Neural cell (in vitro differentiated cells): Measurements from ENCODE around the gene PSMD11. TPM values are rescaled to one million over a fixed set of nuclear protein-coding genes. Genes with fewer than 3 reads are reported as not detected.

Experiments used
- H2AFZ ChIP-seq: fragments of 200-600, 300-800 bp; sonication (generic), shearing (Covaris generic); 2 replicates; pipeline ENCODE4 v1.6.0; 2014; ENCODE audit warnings: low read depth, mild to moderate bottlenecking, antibody characterized with exemption, low read length, moderate library complexity
- H3F3A ChIP-seq: fragments of 200-600 bp; shearing (Covaris generic); 2 replicates; pipeline ENCODE4 v1.6.1; 2016; ENCODE audit warnings: mild to moderate bottlenecking, moderate library complexity, mixed read lengths, antibody characterized with exemption, low read length; ENCODE audit not compliant: insufficient read depth, poor library complexity, severe bottlenecking
- H3K27ac ChIP-seq: fragments of 200-600, 300-800 bp; sonication (generic), shearing (Covaris generic); 2 replicates; pipeline ENCODE4 v1.5.1; 2014; ENCODE audit warnings: mild to moderate bottlenecking, low read length, moderate library complexity
- H3K27me3 ChIP-seq: fragments of 300-800, 200-600 bp; sonication (generic), shearing (Covaris generic); 2 replicates; pipeline ENCODE4 v1.6.0; 2014; ENCODE audit warnings: mild to moderate bottlenecking, low read depth, low read length, moderate library complexity; ENCODE audit not compliant: insufficient read depth
- H3K36me3 ChIP-seq: fragments of 300-800, 200-600 bp; sonication (generic), shearing (Covaris generic); 2 replicates; pipeline ENCODE4 v1.5.1; 2014; ENCODE audit warnings: mild to moderate bottlenecking, antibody characterized with exemption, low read length, moderate library complexity; ENCODE audit not compliant: insufficient read depth
- H3K4me2 ChIP-seq: fragments of 300-800, 200-600 bp; sonication (generic), shearing (Covaris generic); 2 replicates; pipeline ENCODE4 v1.6.0; 2014; ENCODE audit warnings: mild to moderate bottlenecking, low read length
- H3K4me3 ChIP-seq: fragments of 300-800, 200-600 bp; sonication (generic), shearing (Covaris generic); 2 replicates; pipeline ENCODE4 v1.5.1; 2014; ENCODE audit warnings: mild to moderate bottlenecking, low read length, moderate library complexity
- H3K79me2 ChIP-seq: fragments of 200-600 bp; shearing (Covaris generic); replicated peaks from 2 replicates; pipeline ENCODE4 v1.6.0; 2014; ENCODE audit warnings: mild to moderate bottlenecking, low read length, moderate library complexity; ENCODE audit not compliant: insufficient read depth
- H3K9ac ChIP-seq: fragments of 300-800, 200-600 bp; sonication (generic), shearing (Covaris generic); 2 replicates; pipeline ENCODE4 v1.6.1; 2016; ENCODE audit warnings: mild to moderate bottlenecking, low read length, mixed read lengths
- H3K9me2 ChIP-seq: fragments of 200-600 bp; shearing (Covaris generic); 2 replicates; pipeline ENCODE4 v1.6.1; 2016; ENCODE audit warnings: mild to moderate bottlenecking, low read length, mixed read lengths; ENCODE audit not compliant: insufficient read depth
- H3K9me3 ChIP-seq: fragments of 200-600, 300-800 bp; sonication (generic), shearing (Covaris generic); 2 replicates; pipeline ENCODE4 v1.6.1; 2016; ENCODE audit warnings: mild to moderate bottlenecking, mixed run types, low read length, moderate library complexity, mixed read lengths
- H4K20me1 ChIP-seq: fragments of 200-600 bp; shearing (Covaris generic); 2 replicates; pipeline ENCODE4 v1.6.1; 2016; ENCODE audit warnings: mild to moderate bottlenecking, mixed run types; ENCODE audit not compliant: insufficient read depth
- EP300 ChIP-seq: fragments of 450-650 bp; conservative IDR thresholded peaks from 2 replicates; pipeline ENCODE4 v1.6.1; 2014; ENCODE audit warnings: antibody characterized with exemption, mild to moderate bottlenecking, moderate library complexity; ENCODE audit not compliant: poor library complexity, severe bottlenecking
- EZH2 ChIP-seq: fragments of 200-600, 300-800 bp; shearing (Covaris generic), sonication (generic); IDR thresholded peaks from 2 replicates; pipeline ENCODE4 v1.6.1; 2014; ENCODE audit warnings: antibody characterized with exemption, low read length, borderline replicate concordance, mild to moderate bottlenecking; ENCODE audit not compliant: insufficient read depth, poor library complexity, severe bottlenecking
- MXI1 ChIP-seq: fragments of 450-650 bp; conservative IDR thresholded peaks from 2 replicates; pipeline ENCODE4 v1.6.1; 2014; ENCODE audit warnings: antibody characterized with exemption, mild to moderate bottlenecking; ENCODE audit not compliant: poor library complexity, severe bottlenecking
- POLR2AphosphoS5 ChIP-seq: IDR thresholded peaks from 2 replicates; pipeline ENCODE4 v1.6.1; 2012
- RAD21 ChIP-seq: fragments of 450-650 bp; conservative IDR thresholded peaks from 2 replicates; pipeline ENCODE4 v1.6.1; 2014; ENCODE audit warnings: antibody characterized with exemption, mild to moderate bottlenecking, moderate library complexity
- REST ChIP-seq: IDR thresholded peaks from 2 replicates; pipeline ENCODE4 v1.6.1; 2012; ENCODE audit warnings: borderline replicate concordance
- SMC3 ChIP-seq: fragments of 450-650 bp; conservative IDR thresholded peaks from 2 replicates; pipeline ENCODE4 v1.6.1; 2014; ENCODE audit warnings: antibody characterized with exemption, mild to moderate bottlenecking, moderate library complexity; ENCODE audit not compliant: poor library complexity
- TAF1 ChIP-seq: IDR thresholded peaks from 2 replicates; pipeline ENCODE4 v1.6.1; 2012; ENCODE audit warnings: low read depth
- polyA plus RNA-seq: library from polyadenylated mRNA; depleted of rRNA; stranded (reverse); fragments of >200 nt; gene quantifications from 2 replicates; pipeline ENCODE4 v1.2.3, GENCODE V29; 2014
- TF ChIP-seq, protein P1 (sequence below): fragments of 450-650 bp; IDR thresholded peaks from 2 replicates; pipeline ENCODE4 v1.5.1; 2014; ENCODE audit warnings: antibody characterized with exemption, mild to moderate bottlenecking, moderate library complexity; ENCODE audit not compliant: poor library complexity, severe bottlenecking

PSMD11 gene
- polyA plus RNA-seq, 1 donor from 2014 or later: 43.9 TPM

GRCh38 chr17:32495359-32496231, 51.3 kb downstream of the PSMD11 start:
- Histone ChIP-seq H3K27ac (no peak overlapping the region), H3K79me2 (peaks cover 19% of the 10 kb centered on the region), H3K9me2 (no peaks in the 10 kb centered on the region), H3K9me3 (no peaks in the 10 kb centered on the region), H3K9ac (no peak overlapping the region), H3K27me3 (no peaks in the 10 kb centered on the region), H3K36me3 (peaks cover 6% of the 10 kb centered on the region), H4K20me1 (no peaks in the 10 kb centered on the region), H3K4me3 (no peak overlapping the region), H3F3A (no peaks in the 10 kb centered on the region), H2AFZ (no peak overlapping the region), H3K4me2 (no peak overlapping the region)
- TF ChIP-seq POLR2AphosphoS5: no peak
- TF ChIP-seq REST: no peak
- TF ChIP-seq, protein P1, sequence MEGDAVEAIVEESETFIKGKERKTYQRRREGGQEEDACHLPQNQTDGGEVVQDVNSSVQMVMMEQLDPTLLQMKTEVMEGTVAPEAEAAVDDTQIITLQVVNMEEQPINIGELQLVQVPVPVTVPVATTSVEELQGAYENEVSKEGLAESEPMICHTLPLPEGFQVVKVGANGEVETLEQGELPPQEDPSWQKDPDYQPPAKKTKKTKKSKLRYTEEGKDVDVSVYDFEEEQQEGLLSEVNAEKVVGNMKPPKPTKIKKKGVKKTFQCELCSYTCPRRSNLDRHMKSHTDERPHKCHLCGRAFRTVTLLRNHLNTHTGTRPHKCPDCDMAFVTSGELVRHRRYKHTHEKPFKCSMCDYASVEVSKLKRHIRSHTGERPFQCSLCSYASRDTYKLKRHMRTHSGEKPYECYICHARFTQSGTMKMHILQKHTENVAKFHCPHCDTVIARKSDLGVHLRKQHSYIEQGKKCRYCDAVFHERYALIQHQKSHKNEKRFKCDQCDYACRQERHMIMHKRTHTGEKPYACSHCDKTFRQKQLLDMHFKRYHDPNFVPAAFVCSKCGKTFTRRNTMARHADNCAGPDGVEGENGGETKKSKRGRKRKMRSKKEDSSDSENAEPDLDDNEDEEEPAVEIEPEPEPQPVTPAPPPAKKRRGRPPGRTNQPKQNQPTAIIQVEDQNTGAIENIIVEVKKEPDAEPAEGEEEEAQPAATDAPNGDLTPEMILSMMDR: no peak
- no peak for TF ChIP-seq MXI1
- TF ChIP-seq TAF1: no peak
- TF ChIP-seq EZH2: no peak
- TF ChIP-seq SMC3: no peak
- no peak for TF ChIP-seq EP300
- TF ChIP-seq RAD21: no peak

DNA sequence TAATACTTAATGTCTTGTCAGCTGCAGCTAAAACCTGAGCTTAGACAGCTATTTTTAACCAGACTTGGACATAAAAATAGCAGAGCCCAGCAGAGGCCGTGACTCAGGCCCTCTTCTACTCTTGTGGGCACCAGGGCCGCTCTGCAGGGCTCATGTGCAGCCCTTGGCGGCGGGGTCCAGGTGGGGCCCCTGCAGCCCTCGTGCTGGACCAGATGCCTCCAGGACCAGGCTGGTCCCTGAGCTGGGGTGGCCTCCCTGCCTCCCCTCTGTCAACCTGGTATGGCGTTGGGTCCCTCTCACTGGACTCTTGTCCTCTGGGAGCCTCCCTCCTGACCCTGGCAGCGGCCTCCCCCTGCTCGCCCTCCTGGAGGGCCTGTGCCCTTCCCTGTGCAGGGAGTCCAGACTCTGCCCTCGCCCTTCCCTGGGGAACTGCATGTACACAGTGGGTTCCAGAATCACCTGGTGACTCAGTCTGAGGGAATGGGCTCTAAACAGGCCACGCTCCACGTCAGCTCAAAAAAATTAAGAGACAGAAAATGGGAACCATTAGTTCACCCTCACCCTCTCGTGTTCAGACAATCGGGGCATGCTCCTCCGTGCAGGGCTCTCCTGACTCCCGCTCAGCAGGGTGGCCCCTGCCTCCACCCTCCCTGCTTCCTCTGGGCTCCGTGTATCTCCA, 52.2 kb downstream of the PSMD11 start:
- no peak overlapping the region for H2AFZ ChIP-seq
- H3K79me2 ChIP-seq: peaks cover 9% of the 10 kb centered on the region
- H3K4me2 ChIP-seq: no peak overlapping the region
- no peak for TF ChIP-seq RAD21
- TF ChIP-seq, protein P1: no peak
- no peak for TF ChIP-seq SMC3
- no peak for TF ChIP-seq REST
- TF ChIP-seq MXI1: no peak
- TF ChIP-seq EZH2: no peak
- no peak for TF ChIP-seq TAF1
- no peak for TF ChIP-seq POLR2AphosphoS5
- TF ChIP-seq EP300: no peak
- peaks cover 2% of the 10 kb centered on the region for H3K36me3 ChIP-seq
- no peaks in the 10 kb centered on the region for H3K9me3 ChIP-seq
- H3K9me2 ChIP-seq: no peaks in the 10 kb centered on the region
- H3K4me3 ChIP-seq: no peak overlapping the region
- H3K27ac ChIP-seq: no peak overlapping the region
- no peak overlapping the region for H3K9ac ChIP-seq
- no peaks in the 10 kb centered on the region for H3K27me3 ChIP-seq
- H4K20me1 ChIP-seq: no peaks in the 10 kb centered on the region
- no peaks in the 10 kb centered on the region for H3F3A ChIP-seq
